DMS114 treated with DMSO at 0.1 percent for 48 hours (cell line): ENCODE data around the gene FBXO2.

Experiments
- DNase-seq: peaks from one replicate; lab custom pipeline; 2025; ENCODE audit not compliant: unreplicated experiment; lab: John Stamatoyannopoulos, UW

The FBXO2 gene, protein sequence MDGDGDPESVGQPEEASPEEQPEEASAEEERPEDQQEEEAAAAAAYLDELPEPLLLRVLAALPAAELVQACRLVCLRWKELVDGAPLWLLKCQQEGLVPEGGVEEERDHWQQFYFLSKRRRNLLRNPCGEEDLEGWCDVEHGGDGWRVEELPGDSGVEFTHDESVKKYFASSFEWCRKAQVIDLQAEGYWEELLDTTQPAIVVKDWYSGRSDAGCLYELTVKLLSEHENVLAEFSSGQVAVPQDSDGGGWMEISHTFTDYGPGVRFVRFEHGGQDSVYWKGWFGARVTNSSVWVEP

DNA sequence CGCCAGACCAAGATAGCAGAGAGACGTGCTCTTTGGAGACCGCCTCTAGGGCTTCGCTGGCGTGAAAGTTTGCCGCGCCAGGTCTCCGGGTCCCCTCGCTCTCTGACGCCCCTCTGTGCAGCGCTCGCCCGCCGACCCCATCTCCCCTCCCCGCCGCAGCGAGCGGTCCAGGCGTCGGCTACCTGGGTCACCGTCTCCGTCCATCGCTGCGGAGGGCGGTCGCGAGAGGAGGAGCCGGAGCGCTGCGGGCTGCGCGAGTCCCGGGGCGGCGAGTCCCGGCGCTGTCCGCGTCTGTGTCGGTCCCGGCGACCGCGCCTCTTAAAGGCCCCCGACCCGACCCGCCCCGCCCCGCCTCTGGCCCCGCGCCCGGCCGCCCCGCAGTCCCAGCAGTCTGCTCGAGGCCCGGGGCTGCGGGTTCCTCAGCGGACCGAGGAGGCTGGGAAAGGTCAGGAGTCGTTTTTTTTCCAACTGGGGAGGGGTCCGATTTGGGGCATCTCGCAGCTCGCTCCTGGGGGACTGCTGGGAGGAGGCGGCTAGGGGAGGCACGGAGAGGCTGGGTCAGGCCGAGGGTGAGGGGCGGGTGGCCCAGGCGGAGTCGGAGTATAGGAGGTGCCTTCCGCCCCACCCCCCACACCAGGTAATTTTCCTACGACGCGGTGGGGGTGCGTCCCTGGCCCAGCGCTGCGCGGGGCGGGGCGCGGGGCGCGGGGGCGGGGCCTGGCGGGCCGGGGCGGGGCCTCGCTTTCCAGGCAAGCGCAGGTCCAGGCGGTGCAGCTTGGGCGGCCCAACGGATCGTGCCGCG, at the start of gene FBXO2, which contains the start of gene FBXO44:
Gene FBXO2, minus strand, starts transcription at position 293 of the 802 bp plus-strand sequence. Its CDS starts 89 bp downstream, at position 204.
Gene FBXO44, plus strand, starts transcription at position 741 of the 802 bp plus-strand sequence. CDS start 959 bp downstream, outside the sequence.
- no peak for DNase-seq

DNA sequence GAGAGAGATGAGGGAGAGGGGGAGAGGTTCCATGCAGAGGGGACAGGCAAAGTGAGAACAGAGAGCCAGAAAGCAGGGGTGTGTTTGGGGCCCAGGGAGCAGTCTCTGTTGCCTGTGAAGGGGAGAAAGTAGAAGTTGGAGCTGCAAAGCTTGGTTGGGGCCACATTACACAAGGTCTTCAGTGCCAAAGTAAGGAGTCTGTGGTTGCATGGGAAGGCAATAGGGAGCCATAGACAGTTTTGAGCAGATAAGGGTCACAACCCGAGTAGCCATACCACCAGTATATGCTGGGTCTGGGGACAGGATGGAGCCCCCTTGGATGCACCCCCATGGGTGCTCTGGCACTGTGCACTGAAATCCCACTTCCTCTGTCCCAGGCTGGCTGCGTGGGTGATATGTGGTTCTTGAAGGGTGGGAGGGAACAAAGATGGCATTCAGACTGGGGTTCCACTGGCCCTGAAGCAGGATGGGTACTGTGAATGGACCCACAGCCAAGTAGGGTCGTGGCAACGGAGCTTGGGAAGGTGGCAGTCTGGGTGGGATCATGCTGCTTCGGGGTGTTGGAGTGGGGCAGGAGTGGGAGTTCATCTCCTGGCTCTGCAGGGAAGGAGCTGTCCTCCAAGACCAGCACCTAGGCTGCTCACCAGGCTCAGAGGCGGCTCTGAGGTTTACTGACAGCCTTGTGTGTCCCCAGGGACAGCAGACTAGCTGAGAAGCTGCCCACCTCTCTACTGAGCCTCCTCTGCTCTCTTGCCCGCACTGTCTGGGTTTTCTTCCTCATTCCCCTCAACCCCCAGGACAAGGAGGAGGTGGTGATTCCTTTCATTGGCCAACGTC, 49.3 kb upstream of the FBXO2 start:
- no peak for DNase-seq

DNA sequence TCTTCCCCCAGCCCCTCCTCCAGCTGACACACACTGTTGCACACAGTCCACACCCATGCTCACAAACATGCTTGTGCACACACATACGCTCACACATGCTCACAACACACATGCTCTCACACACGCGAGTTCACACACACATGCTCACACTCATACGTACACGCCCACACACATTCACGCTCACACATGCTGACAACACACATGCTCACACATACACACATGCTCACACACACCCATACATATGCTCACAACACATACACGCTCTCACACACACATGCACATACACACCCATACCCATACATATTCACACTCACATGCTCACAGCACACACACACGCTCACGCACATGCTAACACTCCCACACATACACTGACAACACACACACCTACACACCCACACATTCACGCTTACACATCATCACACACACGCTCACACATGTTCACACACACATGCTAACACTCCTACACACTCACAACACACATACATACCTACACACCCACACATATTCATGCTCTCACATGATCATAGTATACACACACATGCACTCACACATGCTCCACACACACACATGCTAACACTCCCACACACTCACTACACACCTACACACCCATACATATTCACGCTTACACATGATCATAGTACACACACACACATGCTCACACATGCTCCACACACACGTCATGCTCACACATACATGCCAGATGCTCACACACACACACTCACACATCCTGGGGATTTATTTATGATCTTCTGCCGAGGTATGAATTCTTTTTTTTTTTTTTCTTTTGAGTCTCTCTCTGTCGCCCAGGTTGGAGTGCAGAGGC, 48.0 kb upstream of the FBXO2 start:
- no peak for DNase-seq

DNA sequence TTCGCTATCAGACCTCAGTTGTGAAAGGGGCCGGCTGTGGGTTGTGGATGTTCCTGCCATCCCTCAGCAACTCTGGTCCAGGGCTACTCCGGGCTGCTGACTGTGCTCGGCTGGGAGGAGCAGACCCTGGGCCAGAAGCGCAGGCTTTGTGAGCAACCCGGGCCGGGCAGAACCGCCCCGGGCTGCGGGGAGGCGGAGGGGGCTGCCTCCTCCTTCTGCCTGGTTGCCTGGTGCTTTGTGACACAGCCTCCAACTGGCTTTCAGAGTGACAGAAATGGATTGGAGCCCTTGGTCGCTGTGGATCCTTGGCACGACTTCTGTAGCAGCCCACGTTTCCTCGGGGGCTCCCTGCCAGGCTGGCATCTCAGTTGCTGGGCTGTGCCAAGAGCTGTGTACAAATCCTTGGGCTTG, 47.3 kb upstream of the FBXO2 start:
- DNase-seq: no peak

DNA sequence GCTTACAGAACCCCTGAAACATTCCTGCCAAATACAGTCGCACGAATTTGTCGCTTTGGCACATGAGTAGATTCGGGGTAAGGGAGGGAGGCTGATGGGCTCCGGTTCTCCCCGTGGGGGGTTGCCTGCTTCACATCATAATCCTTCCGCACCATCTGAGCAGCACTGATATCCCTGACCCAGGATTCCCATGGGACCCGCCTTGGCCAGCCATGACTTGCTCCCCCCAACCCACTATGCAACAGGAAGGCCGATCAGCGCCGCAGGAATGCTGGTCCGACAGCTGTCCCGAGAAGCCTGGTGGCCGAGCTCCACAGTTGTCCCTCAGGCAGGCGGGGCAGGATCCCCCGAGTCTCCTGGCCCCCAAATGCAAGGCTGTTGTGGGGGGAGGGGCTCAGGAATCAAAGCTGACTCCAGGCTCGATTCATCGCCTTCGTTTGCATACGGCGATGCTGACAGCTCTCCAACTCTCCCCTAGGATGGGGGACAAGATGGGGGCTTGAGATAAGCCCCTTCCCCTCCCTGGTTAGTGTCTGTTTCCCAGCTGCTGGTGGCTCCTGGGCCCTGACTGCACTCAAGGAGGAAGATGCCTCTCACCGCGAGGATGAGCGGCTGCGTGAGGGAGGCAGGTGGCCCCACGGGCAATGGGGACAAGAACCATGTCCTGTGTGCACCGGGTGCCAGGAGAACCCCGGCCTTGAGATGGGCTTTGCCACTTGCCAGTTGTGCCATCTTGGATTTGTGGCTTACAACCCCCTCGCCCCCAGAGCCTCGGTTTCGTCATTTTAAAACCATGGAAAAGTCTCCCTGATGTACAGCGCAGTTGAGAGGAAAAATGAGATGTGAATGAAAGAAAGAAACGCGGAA, 46.6 kb upstream of the FBXO2 start:
- DNase-seq: no peak

DNA sequence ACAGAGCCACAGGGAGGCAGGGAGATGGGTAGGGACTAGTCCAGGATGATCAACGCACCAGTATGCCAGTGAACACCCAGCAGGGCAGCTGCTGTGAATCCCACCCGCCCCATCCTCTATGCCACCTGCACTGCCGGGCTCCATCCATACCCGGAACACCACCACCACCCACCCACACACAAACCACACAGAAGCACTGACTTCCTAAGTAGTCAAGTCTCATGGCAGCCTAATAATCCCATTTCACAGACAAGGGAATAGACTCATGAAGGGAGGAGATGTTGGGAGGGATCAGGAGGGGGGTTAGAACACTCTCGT, 43.6 kb upstream of the FBXO2 start:
- DNase-seq: no peak

DNA sequence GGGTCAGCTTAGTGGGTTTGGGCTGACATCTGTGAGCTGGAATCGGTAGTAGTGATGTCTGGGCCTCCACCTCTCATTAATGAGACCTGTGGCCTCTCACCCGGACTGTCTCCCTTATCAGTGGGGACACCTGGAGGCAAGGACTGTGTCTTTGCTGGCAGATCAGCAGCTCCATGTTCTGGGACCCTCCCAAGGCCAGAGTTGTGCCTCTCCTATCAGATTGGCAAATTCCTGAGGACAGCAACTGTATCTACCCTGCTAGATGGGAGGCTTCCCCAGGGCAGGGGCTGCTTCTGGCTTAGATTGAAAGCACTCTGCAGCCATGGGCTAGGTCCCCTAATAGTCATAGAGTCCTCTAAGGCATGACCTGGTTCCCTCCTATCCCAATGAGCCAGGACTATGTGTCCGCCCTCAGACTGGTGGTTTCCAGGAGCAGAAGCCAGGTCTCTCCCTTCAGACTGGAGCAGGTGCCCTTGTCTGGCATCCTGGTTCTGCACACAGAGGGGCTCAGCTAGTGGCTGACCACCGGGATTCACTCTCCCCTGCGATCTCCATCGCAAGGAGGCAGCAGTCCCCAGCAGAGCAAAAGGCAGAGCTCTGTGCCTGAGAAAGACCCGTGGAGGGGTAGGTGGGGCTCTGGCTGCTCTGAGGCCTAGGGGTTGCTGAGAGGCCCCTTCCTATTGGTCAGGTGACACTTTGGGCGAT, 43.1 kb upstream of the FBXO2 start:
- DNase-seq: no peak

DNA sequence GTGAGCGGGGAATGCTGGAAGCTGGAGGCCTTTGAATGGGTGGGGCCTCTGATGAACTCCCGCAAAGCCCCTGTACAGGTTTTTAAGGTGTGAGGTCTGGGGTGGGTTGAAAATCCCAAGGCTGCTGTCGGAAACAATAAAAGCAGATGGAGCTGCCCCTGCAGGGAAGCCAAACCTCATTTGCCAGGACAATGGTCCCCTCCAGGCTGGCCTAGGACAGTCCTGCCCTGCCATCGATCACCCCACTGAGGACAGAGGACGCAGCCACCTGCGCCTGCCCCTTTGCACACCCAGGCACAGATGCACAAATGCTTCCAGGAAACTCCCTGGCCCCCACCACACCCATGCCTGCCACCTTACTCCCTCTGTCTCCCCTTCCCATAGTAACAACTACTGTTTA, 41.6 kb upstream of the FBXO2 start:
- no peak for DNase-seq

DNA sequence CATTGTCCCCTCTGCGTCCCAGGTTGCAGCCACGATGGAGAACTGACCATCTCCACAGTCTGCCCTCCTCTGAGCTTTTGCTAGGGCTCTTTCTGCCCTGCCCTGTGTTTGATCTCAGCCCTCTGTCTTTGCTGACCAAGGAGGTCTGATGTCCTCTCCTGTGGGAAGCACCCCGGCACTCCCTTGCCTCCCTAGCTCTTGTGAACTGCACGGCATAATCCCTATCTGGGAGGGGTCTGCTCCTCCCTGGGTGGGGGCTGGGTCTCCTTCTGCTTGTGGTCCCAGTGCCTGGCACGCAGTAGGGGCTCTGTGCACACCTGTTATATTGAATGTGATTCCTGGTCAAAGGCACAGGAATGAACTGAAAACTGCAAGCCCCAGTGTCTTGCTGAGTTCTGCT, 39.7 kb upstream of the FBXO2 start:
- DNase-seq: no peak

DNA sequence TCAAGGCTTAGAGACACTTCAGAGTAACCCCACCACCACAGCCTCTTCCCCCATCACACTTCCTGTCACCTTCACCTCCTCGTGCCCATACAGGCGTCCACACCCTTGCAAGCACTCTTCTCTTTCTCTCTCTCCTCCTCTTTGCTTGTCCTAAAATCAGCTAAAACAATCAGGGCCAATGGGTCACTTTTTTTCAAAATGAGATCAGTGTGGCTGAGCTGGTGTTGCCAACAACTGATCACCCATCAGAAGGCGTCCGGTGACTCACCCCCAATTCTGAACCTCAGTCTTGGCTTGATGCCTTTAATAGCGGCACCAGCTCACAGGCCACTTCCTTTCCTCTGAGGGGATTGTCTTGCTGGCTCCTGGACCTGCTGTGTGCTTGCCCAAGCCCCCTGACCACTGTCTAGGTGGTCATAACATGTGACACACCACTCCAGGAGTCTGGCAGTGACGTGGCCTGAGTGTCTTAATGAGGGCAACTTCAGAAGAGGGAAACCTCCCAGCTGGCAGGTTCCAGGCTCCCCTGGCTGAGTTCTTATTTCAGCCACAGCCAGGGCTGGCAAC, 38.9 kb upstream of the FBXO2 start:
- no peak for DNase-seq

DNA sequence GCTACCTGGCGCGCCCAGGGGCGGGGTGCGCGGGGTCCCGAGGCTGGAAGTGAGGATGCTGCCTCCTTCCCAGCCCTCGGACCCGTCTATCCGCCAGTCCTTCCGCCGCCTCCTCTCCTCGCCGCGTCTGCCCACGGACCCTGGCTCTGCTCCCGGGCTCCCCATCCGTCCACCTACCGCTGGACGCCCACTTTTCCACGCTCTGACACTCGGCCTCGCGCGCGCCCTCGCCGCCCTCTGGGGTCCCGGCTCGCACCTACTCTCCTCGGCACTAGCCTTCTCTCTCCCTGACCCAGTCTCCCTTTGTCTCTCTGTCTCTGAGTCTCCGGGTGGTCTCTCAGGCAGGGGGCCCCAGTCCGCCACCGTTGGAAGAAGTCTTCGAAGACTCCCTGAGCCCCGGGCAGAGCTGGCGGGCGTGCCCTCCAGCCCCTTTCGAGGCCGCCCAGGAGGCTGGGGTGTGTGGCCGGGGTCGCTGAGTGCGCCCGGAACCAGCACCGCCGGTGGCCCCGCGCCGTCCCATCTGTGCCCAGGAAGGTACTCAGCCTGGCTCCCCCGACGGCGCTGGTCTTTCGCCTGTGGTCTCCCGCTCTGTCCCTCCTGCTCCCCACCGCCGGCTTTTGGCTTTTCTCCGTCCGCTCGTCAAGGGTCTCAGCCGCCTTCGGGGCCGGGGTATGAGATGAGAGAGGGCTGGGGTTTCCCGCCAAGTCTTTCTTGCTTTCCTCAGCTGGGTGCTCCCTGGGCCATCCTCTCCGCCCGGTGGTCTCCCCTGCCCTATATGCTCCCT, 37.9 kb upstream of the FBXO2 start:
- DNase-seq: no peak

DNA sequence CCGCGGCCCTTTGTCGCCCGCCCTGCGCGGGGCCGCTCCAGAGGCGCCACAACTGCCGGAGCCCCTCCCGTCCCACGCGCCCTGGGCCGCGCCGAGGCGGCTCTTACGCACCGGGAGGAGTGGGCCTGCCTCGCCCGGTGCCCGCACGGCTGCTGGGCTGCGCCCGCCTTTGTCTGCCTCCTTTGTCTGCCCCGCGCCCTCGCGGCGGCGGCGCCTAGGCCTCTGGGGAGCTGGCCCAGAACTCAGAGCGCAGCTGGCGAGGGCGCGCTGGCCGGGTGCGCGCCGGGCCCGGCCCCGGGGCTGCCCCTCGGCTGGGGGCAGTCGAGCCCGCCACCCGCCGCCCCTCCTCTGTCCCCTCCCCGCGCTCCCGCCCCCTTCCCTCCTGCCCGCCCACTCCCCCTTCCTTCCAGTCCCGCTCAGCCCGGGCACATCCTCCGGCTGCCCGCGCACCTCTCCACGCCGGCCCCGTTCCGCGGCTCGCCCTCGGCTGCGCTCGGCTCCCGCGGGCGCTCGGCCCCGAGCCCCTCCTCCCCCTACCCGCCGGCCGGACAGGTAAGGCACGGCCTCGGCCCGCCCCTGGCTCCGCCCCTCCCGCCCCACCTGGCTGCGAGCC, 37.2 kb upstream of the FBXO2 start, which contains the start of gene DRAXIN:
Gene DRAXIN, plus strand, starts transcription at position 409 of the 613 bp plus-strand sequence. CDS start 14,549 bp downstream, outside the sequence.
- DNase-seq: no peak

DNA sequence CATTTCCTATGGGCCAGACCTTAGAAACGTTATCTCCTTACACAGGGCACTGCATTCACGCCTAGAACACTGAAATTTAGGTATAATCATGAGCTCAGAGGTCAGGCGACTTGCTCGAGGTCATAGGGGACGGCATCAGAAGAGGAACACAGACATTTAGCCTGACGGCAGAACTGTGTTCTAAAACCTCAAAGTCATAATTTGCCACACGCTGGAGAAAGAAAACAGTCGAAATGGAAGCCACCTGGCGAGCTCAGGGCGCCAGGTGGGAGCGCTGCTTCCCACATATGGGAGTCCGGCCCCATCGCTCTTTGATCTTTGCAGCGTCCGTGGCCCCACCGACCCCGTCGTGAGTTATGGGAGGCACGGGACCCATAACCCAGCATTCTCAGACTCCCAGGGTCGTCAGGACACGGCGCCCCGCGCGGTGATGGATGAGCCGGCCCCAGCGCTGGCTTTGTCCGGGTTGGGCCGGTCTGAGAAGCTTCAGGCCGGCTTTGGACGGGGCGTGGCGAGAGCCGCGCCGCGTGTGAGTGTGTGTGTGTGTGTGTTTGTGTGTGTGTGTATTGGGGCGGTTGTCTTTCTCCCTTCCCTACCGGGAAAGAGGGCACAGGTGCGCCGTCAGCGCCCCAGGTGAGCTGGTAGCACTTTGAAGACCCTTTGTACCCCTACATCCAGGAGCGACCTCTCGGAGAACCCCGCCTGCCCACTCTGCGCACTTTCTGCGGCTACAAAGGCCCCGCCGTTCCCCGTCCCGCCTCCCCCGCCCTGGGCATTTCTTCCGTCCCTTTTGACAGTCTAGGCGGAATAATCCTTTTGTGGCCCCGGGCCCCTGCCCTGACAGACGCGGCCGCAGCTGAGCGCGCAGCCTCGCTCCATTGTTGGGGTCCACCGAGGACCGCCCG, 36.4 kb upstream of the FBXO2 start:
- DNase-seq: no peak

DNA sequence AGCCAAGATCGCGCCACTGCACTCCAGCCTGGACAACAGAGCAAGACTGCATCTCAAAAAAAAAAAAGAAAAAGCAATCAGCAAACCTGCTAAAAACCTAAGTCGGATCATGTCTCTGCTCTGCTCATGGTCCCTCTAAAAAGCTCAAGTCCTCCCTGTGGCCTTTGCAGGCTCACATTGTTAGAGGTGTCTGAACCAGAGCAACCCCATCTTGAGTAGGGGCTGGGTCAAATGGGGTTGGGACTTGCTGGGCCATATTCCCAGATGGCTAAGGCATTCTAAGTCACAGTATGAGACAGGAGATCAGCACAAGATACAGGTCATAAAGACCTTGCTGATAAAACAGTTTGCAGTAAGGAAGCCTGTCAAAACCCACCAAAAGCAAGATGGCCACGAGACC, 34.3 kb upstream of the FBXO2 start:
- DNase-seq: no peak

DNA sequence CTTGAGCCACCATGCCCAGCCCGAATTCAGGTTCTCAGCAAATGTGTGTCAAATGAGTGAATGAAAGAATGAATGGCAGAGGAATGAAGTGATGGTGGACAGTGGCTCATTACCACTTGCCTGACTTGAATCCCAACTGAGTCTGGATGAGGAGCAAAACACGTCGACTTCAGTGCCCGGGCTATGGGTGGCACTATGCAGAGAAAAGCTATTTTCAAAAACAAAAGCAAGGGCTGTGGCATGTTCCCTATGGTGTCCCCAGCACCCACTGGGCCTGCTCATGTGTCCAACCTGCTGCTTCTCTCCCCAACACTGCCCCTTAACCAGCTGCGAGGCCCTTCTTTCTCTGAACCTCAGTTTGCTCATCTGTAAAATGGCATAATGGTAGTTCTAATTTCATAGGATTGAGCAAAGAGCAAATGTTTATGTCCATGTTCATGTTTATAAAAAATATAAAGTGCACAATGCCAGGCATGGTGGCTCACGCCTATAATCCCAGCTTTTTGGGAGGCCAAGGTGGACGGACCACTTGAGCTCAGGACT, 31.1 kb upstream of the FBXO2 start:
- DNase-seq: no peak

DNA sequence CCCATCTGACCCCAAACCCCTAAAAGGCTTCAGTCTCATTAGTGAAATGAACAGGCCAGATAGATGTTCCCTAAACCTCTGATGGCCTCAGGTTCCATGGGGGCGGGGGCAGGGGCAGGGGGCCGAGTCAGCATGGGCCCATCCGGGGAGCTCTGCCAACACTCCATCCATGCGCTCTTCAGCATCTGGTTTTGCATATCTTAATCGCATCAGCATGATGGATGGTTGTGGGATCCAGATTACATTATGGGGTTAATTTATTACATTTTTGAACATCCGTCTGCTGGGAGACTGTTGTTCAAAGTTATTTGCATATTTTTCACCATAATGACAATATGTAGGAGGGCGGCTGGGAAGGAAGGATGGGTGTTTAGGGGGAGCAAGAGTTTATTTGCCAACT, 29.8 kb upstream of the FBXO2 start:
- no peak for DNase-seq
